Skin epidermis (tissue), 12 donors: ENCODE data around the gene APOC4.
"Not testable (repeated sequence)": the region's sequence is repeated elsewhere in the genome, so short reads cannot be mapped to it uniquely, and the experiment has no call there.

Experiments
- H3K27ac ChIP-seq, 21 experiments: fragments of 200-600 bp; sonication (generic) in 11 of 21; one replicate each; pipeline ENCODE4 v1.5.0; 2020; ENCODE audit warnings: mild to moderate bottlenecking in 3 of 21, inconsistent platforms in 2 of 21, moderate library complexity in 2 of 21
- H3K4me3 ChIP-seq, 7 experiments: fragments of 200-600 bp; sonication (generic) in 2 of 7; one replicate each; pipeline ENCODE4 v1.5.0; 2020; ENCODE audit warnings: inconsistent platforms in 2 of 7, mild to moderate bottlenecking in 2 of 7, moderate library complexity in 1 of 7

APOC4 gene

DNA sequence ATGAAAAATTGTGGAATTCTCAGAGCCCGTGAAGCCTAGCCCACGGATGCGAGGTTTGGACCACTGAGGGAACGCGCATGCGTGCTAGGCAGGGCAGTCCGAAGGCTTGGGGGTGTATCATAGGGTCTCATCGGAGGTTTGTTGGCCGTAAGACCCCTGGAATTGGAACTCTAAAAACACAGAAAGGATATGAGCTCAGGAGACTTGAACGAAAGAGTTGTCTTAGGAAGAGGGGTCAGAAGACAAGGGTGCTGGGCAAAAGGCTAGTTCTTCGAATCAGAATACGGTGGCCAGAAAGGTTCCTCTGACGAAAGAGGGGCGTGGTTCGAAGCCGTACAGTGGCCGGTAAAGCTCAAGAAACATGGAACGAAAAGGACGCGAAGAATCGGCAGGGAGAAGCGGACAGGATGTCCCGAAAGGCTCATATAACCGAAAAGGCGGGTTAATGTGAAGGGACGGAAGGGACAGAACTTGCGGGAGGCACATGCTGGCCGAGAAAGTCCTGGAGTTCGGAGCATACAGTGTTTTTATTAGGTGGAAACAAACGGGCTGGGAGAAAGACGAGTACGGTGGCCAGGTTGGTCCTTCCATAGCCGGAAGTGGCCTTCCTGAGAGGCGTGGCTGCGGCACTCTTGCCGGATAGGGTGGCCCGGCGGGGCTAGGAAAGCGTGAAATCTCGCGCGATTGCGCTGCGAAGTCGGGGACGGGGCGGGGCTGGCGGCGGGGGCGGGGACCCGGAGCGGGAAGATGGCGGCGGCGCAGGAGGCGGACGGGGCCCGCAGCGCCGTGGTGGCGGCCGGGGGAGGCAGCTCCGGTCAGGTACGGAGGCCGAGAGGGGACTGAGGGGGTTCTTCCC is 12.8 kb downstream of the APOC4 start, which contains the start of gene CLPTM1:
Gene CLPTM1, plus strand, starts transcription at position 732 of the 856 bp plus-strand sequence. Its CDS starts 16 bp downstream, at position 748.
- peak within 1 kb of the TSS; percentile 84 to 100 (median 98) for H3K4me3 ChIP-seq
- H3K27ac ChIP-seq, result peak within 1 kb of the TSS; percentile 50 to 99 (median 93)

GRCh38 chr19:44955505-44956439 is 13.7 kb downstream of the APOC4 start:
- peak overlapping the region; percentile 84 to 100 (median 98) for H3K4me3 ChIP-seq
- peak overlapping the region; percentile 35 to 99 (median 93) for H3K27ac ChIP-seq

GRCh38 chr19:44957526-44957925 is 15.5 kb downstream of the APOC4 start:
- H3K4me3 ChIP-seq, result no peak overlapping the region
- H3K27ac ChIP-seq, result peak overlapping the region in 4 of 21 experiments; percentile 10 to 95 (median 30)

DNA sequence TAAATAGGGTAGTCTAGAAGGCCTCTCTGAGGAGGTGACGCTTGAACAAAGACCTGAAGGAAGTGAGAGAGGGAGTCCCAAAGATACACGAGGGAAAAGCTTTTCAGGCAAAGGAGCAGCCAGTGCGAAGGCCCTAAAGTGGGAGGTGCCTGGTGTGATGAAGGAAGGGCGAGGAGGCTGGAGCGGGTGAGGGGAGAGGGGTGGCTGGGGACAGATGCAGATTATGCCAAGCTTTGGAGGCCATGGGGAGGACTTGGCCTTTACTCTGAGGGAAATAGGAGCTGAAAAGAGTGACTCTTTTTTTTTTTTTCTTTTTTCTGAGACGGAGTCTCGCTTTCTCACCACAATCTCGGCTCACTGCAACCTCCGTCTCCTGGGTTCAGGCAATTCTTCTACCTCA is 16.1 kb downstream of the APOC4 start:
- no peak overlapping the region for H3K4me3 ChIP-seq
- no peak overlapping the region for H3K27ac ChIP-seq

DNA sequence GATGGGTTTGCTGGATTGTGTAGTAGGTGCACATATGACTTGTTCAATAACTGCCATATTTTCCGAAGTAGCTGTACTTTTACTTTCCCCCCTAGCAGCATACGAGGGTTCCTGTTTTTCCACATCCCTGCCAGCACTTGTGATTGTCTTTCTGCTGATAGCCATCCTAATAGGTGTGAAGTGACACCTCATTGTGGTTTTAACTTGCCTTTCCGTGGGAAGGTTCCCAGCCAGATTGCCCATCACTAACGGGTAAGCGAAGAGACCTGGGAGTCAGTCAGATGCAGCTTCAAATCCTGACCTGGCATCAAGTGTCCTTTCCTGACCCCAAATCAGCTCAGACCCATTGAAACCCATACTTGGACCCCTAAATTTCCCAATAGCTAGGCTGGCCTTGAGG is 17.7 kb downstream of the APOC4 start:
- Histone ChIP-seq H3K4me3 (no peak overlapping the region), H3K27ac (no peak overlapping the region)

GRCh38 chr19:44960906-44961728 is 19.1 kb downstream of the APOC4 start:
- H3K27ac ChIP-seq, result peak overlapping the region in 1 of 21 experiments; percentile 62
- no peak overlapping the region for H3K4me3 ChIP-seq

GRCh38 chr19:44961821-44962220 is 19.8 kb downstream of the APOC4 start:
- H3K27ac ChIP-seq, result peak overlapping the region in 1 of 21 experiments; percentile 62
- no peak overlapping the region for H3K4me3 ChIP-seq

DNA sequence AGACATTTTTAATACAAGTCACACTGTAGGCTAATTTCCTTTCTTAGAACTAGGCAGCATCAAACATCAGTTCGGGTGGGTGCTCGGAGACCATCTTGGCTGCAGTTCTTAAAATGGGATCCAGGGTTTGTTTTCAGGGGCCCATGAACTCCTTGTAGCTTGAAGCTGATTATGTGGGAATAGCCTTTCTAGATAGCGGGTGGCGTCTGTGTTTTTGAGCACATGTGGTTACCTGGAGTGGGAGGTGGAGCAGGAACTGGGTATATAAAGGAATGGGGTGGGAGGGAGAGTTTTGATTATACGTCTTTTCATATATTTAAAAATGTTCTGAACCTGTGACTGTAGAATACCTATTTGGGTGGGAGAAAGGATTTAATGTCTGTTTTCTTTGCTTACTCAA is 26.1 kb downstream of the APOC4 start:
- Histone ChIP-seq H3K4me3 (no peak overlapping the region), H3K27ac (no peak overlapping the region)

DNA sequence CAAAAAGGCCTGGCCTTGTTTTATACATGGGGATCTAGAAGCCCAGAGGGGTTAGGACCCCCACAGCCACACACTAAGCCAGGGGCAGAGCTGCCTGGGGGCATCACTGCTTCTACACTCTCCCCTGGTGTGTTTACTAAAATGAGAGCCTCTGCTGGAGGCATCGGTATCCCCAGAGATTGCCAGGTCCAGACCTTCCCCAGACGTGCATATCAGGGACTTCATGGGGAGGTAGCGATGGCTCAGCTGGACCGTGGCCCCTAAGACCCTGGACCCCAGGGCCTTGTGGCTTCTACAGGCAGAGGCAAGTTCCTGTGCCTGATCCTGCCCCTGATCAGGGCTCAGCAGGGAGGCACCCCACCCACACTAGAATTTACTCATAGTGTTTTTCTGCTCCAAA is 26.6 kb downstream of the APOC4 start:
- H3K4me3 ChIP-seq, result no peak overlapping the region
- no peak overlapping the region for H3K27ac ChIP-seq

GRCh38 chr19:44969437-44969836 is 27.4 kb downstream of the APOC4 start:
- no peak overlapping the region for H3K4me3 ChIP-seq
- no peak overlapping the region for H3K27ac ChIP-seq

DNA sequence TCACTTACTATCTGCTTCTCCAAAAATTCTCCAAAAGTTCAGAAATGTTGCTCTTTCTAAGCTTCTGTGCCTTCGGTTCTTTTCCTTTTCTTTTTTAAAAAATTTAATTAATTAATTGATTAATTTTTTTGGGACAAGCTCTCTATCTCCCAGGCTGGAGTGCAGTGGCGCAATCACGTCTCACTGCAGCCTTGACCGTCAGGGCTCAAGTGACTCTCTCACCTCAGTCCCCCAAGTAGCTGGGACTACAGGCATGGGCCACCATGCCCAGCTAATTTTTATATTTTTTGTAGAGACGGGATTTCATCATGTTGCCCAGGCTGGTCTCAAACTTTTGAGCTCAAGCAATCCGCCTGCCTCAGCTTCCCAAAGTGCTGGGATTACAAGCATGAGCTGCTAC is 29.4 kb downstream of the APOC4 start:
- not testable (repeated sequence) for H3K27ac ChIP-seq, H3K4me3 ChIP-seq

GRCh38 chr19:44972802-44973201 is 30.8 kb downstream of the APOC4 start:
- Histone ChIP-seq H3K4me3 (no peak overlapping the region), H3K27ac (no peak overlapping the region)

GRCh38 chr19:44973982-44974735 is 32.1 kb downstream of the APOC4 start:
- Histone ChIP-seq H3K27ac (no peak overlapping the region), H3K4me3 (no peak overlapping the region)

- no peak overlapping the region for H3K27ac ChIP-seq
These were observed 32.8 kb downstream of the APOC4 start for GRCh38 chr19:44974857-44975256.

DNA sequence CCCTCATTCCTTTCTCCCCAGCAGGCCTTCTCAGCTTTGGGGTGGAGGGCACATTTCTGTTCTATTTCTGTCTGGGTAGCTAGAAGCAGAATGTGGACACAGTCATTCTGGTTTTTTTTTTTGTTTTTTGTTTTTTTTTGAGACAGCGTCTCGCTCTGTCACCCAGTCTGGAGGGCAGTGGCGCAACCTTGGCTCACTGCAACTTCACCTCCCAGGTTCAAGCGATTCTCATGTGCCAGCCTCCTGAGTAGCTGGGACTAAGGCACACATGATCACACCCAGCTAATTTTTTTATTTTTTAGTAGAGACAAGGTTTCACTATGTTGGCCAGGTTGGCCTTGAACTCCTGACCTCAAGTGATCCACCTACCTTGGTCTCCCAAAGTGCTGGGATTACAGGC is 33.4 kb downstream of the APOC4 start:
- Histone ChIP-seq H3K4me3 (no peak overlapping the region), H3K27ac (no peak overlapping the region)

More at GRCh38 chr19:44974857-44975256, 32.8 kb downstream of the APOC4 start:
- no peak overlapping the region for H3K4me3 ChIP-seq

- H3K4me3 ChIP-seq, result no peak overlapping the region
- peak overlapping the region in 2 of 21 experiments; percentile 14 to 36 for H3K27ac ChIP-seq
These were observed 42.0 kb downstream of the APOC4 start for GRCh38 chr19:44984005-44984404.

- Histone ChIP-seq H3K27ac (no peak overlapping the region), H3K4me3 (no peak overlapping the region)
These were observed 43.4 kb downstream of the APOC4 start for GRCh38 chr19:44985445-44985844.

DNA sequence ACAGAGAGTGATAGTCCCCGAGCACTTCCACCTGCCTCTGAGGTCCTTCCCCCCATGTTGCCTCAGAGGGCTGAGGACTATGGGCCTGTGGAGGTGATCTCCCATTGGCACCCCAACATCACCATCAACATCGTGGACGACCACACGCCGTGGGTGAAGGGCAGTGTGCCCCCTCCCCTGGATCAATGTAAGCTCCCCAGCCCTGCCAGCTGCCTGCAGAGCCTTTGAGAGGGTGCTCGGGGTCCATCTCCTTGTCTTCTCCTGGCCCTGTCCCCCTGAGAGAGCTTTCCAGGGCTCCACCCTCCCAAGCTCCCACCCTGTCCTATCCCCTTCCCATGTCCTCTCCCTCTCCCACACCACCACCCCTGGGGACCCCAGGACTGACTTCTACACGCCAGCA is 44.4 kb downstream of the APOC4 start:
- Histone ChIP-seq H3K4me3 (no peak overlapping the region), H3K27ac (peak overlapping the region in 1 of 21 experiments; percentile 10)
